ENCODE results near the gene VAMP5. TPM values are rescaled to one million over a fixed set of nuclear protein-coding genes. Genes with fewer than 3 reads are reported as not detected.

The VAMP5 gene
- total and polyA plus RNA-seq, 2 of the 8 experiments (the other 6 are each of a cell fraction or from before 2014, with no cell fraction given): 4.7 to 14.2 TPM

DNA sequence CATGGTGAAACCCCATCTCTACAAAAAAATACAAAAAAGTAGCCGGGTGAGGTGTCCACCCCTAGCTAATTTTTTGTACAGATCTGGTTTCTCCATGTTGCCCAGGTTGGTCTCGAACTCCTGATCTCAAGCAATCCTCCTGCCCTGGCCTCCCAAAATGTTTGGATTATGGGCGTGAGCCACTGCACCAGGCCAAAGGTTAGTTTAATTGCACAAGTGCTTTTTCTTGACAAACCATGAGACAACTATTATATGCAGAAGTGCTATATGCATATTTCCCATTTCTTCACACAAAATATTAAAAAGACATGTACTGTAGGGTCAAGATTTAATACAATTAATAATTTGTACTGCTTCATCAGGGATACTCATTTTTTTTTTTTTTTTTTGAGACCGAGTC lies 18.0 kb upstream of the VAMP5 start:
- H2BK15ac ChIP-seq (ENCODE audit: low read length): no peak overlapping the region

More for the DNA sequence above, 18.0 kb upstream of the VAMP5 start:
- Histone ChIP-seq H2AFZ (ENCODE audit: low read length) (no peak overlapping the region), H3K14ac (ENCODE audit: insufficient read length) (no peak overlapping the region), H3K27me3 (replicated peaks in 1 of 4; ENCODE audit: control insufficient read depth in 3 of 4, extremely low read depth in 1 of 4, insufficient read depth in 3 of 4, low read length in 3 of 4) (peaks cover 10 to 15% (median 12%) of the 10 kb centered on the region in 4 experiments), H4K5ac (ENCODE audit: insufficient read length, low read depth, low read length) (no peak overlapping the region), H3K4me3 (ENCODE audit: extremely low read depth in 1 of 4, insufficient read depth in 2 of 4, low read depth in 3 of 4, low read length in 4 of 4) (no peak overlapping the region), H3K4me1 (replicated peaks in 1 of 4; ENCODE audit: control insufficient read depth in 3 of 4, insufficient read depth in 4 of 4, low read length in 3 of 4) (no peaks in the 10 kb centered on the region), H3K23ac (ENCODE audit: insufficient read length) (no peak overlapping the region), H4K20me1 (replicated peaks in 1 of 2; ENCODE audit: control insufficient read depth in 1 of 2, insufficient read depth in 2 of 2, low read length in 2 of 2) (peaks cover 0 to 2% of the 10 kb centered on the region in 2 experiments), H3K79me1 (ENCODE audit: low read depth, low read length) (no peaks in the 10 kb centered on the region), H2BK12ac (ENCODE audit: low read depth, low read length) (no peak overlapping the region), H3K79me2 (ENCODE audit: control insufficient read depth in 1 of 2, insufficient read depth in 2 of 2, low read length in 2 of 2) (no peaks in the 10 kb centered on the region), H3K23me2 (ENCODE audit: low read depth, low read length) (no peaks in the 10 kb centered on the region), H4K8ac (ENCODE audit: extremely low read depth, insufficient read depth, low read length) (no peak overlapping the region), H2BK120ac (replicated peaks; ENCODE audit: low read depth, low read length) (no peak overlapping the region), H3K27ac (ENCODE audit: low read depth, low read length) (no peak overlapping the region), H2BK20ac (ENCODE audit: low read length) (no peak overlapping the region), H4K91ac (replicated peaks; ENCODE audit: insufficient read length, low read length) (no peak overlapping the region), H2BK5ac (ENCODE audit: low read depth, low read length) (no peak overlapping the region), H3K4me2 (ENCODE audit: insufficient read depth in 1 of 2, low read depth in 2 of 2, low read length in 2 of 2) (no peak overlapping the region), H3K4ac (replicated peaks; ENCODE audit: insufficient read length, low read depth, low read length) (no peak overlapping the region), H3K18ac (ENCODE audit: extremely low read depth, low read length) (no peak overlapping the region), H3K56ac (replicated peaks; ENCODE audit: insufficient read length, low read depth, low read length) (no peak overlapping the region), H3K9me3 (ENCODE audit: insufficient read depth in 2 of 2, low read depth in 1 of 2, low read length in 1 of 2) (no peaks in the 10 kb centered on the region), H2AK5ac (ENCODE audit: low read depth, low read length) (no peak overlapping the region), H3K36me3 (ENCODE audit: control insufficient read depth in 2 of 4, insufficient read depth in 4 of 4, low read length in 3 of 4) (no peaks in the 10 kb centered on the region), H3K9ac (replicated peaks in 1 of 4; ENCODE audit: extremely low read depth in 1 of 4, low read depth in 3 of 4, low read length in 3 of 4) (no peak overlapping the region)
- ChIA-PET CTCF (ENCODE audit: partially characterized antibody) (interaction anchor here (1.0 to 1.9 kb wide), 3 partner anchors 10 to 39 kb away, joined by 3 to 8 read pairs (median 4); no protein-coding TSS in a partner anchor), POLR2A (ENCODE audit: partially characterized antibody) (interaction anchor here (2.0 to 38.6 kb wide), 3 partner anchors 11 to 134 kb away, joined by 9 to 1889 read pairs (median 803); partner anchors contain the start of genes CAPG, MAT2A, SH2D6 and VAMP8)
- 90% methylated on average over 4 of the region's 4 CpGs; no CpG with 5 or more reads in 1 of the 2 experiments for WGBS, 2 experiments (ENCODE audit: extremely low coverage in 1 of 2, insufficient coverage in 1 of 2, insufficient read length in 1 of 2, insufficient replicate concordance in 2 of 2, low coverage in 1 of 2, low lambda C conversion rate in 2 of 2, missing lambda C conversion rate in 1 of 2)
- FAIRE-seq (no peak), DNase-seq (ENCODE audit: low read depth in 1 of 2, low spot score in 2 of 2) (no peak)
- TF ChIP-seq SP4 (IDR thresholded peaks at IDR 0.05; ENCODE audit: low read length) (no peak), ZNF274 (IDR thresholded peaks at IDR 0.05; ENCODE audit: borderline replicate concordance, extremely low read depth, low read length) (no peak), BCL11A (IDR thresholded peaks at IDR 0.05; ENCODE audit: low read depth in 2 of 2, low read length in 2 of 2) (no peak), RFX5 (IDR thresholded peaks at IDR 0.05; ENCODE audit: borderline replicate concordance, low read depth, low read length) (no peak), SUZ12 (IDR thresholded peaks at IDR 0.05; ENCODE audit: low read length) (no peak)

Data from H1 (cell line).